Measurements from ENCODE around the gene PCBD1. TPM values are rescaled to one million over a fixed set of nuclear protein-coding genes. Genes with fewer than 3 reads are reported as not detected.

Gene PCBD1
- total RNA-seq, 1 donor: 23.7 TPM

GRCh38 chr10:70932392-70933196, 44.2 kb upstream of the PCBD1 start:
- TF ChIP-seq, protein P1, sequence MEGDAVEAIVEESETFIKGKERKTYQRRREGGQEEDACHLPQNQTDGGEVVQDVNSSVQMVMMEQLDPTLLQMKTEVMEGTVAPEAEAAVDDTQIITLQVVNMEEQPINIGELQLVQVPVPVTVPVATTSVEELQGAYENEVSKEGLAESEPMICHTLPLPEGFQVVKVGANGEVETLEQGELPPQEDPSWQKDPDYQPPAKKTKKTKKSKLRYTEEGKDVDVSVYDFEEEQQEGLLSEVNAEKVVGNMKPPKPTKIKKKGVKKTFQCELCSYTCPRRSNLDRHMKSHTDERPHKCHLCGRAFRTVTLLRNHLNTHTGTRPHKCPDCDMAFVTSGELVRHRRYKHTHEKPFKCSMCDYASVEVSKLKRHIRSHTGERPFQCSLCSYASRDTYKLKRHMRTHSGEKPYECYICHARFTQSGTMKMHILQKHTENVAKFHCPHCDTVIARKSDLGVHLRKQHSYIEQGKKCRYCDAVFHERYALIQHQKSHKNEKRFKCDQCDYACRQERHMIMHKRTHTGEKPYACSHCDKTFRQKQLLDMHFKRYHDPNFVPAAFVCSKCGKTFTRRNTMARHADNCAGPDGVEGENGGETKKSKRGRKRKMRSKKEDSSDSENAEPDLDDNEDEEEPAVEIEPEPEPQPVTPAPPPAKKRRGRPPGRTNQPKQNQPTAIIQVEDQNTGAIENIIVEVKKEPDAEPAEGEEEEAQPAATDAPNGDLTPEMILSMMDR (IDR thresholded peaks at IDR 0.05; ENCODE audit: insufficient read depth, low read length): no peak
- no peak overlapping the region for H3K4me3 ChIP-seq (ENCODE audit: low read depth, low read length)
- DNase-seq (ENCODE audit: low read depth): no peak

DNA sequence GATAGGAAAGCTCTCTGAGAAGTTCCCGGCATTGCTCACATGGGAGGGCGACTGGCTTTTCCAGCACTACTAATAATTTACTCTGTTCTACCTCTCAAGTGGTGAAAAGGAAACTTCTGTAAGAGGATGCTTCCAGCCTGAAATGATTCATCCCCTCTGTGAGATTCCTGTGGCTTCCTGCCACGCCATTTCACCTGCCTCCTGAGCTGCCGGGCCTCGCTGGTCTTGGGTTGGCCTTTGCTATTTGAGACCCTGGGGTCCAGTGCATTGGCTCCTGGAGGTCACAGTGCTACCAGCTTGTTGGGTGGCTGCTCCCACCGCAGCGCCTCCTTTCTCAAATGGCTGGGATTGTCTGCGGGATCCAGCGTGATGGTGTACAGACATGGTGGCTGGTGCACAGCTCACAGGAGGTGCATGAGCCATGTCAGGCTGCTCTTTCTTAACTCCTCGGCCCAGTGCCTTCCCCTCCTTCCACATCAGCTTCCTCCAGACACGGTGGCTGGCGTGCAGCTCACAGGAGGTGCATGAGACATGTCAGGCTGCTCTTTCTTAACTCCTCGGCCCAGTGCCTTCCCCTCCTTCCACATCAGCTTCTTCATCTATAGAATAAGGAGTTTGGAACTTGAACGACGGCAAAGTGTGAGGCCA, 42.9 kb upstream of the PCBD1 start:
- TF ChIP-seq, protein P1 (IDR thresholded peaks at IDR 0.05; ENCODE audit: insufficient read depth, low read length): no peak
- H3K4me3 ChIP-seq (ENCODE audit: low read depth, low read length): no peak overlapping the region
- no peak for DNase-seq (ENCODE audit: low read depth)

GRCh38 chr10:70930263-70931000, 42.1 kb upstream of the PCBD1 start:
- TF ChIP-seq, protein P1 (IDR thresholded peaks at IDR 0.05; ENCODE audit: insufficient read depth, low read length): no peak
- DNase-seq (ENCODE audit: low read depth): no peak
- no peak overlapping the region for H3K4me3 ChIP-seq (ENCODE audit: low read depth, low read length)

DNA sequence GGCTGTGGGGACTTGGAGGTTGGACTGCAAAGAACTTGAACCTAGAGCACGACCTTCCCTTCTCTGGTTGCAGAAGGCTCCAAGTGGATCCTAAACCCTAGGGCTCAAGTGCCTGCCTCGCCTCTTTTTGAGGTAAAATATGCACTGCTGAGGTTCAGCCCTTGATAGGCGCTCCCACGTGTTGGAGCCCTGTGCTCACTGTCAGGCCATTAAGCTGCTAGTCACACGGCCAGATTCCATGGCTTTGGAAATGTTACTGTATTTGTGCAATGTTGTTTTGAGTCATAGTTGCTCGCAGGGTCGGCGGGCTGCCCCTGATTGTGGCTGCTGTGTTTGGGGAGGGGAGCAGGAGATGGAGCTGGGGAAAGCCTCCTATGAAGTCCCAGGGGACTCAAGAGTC, 39.8 kb upstream of the PCBD1 start:
- peak; percentile 9 for DNase-seq (ENCODE audit: low read depth)
- no peak overlapping the region for H3K4me3 ChIP-seq (ENCODE audit: low read depth, low read length)
- TF ChIP-seq, protein P1 (IDR thresholded peaks at IDR 0.05; ENCODE audit: insufficient read depth, low read length): no peak

- H3K4me3 ChIP-seq (ENCODE audit: low read depth, low read length): no peak overlapping the region
- DNase-seq (ENCODE audit: low read depth): peak; percentile 63
- TF ChIP-seq, protein P1 (IDR thresholded peaks at IDR 0.05; ENCODE audit: insufficient read depth, low read length): no peak
Observed at GRCh38 chr10:70927189-70927943, 39.0 kb upstream of the PCBD1 start.

All from fibroblast of the aortic adventitia (primary cell).